ENCODE results near the gene SAPCD2. TPM values are rescaled to one million over a fixed set of nuclear protein-coding genes. Genes with fewer than 3 reads are reported as not detected.

Gene SAPCD2
- total RNA-seq, 1 experiment from 2014 or later, result 29.8 TPM

- WGBS (ENCODE audit: extremely low coverage, insufficient read length, low lambda C conversion rate), result no CpG with 5 or more reads among the region's 12 CpGs
- no peaks in the 10 kb centered on the region for H3K79me1 ChIP-seq (ENCODE audit: insufficient read depth, low read depth, low read length, poor library complexity, severe bottlenecking)
- H2BK12ac ChIP-seq (ENCODE audit: insufficient read length, low read depth, low read length), result no peak overlapping the region
- peak overlapping the region in 1 of 2 experiments; percentile 6; a peak in 1 of 5 replicates for H3K4me3 Mint-ChIP-seq
- peaks cover 17 to 30% of the 10 kb centered on the region in 2 experiments for H3K4me1 Mint-ChIP-seq
- H4K8ac ChIP-seq (replicated peaks; ENCODE audit: insufficient read length, low read depth, low read length), result no peak overlapping the region
- H2AFZ ChIP-seq (ENCODE audit: low read length), result no peak overlapping the region
- H4K91ac ChIP-seq (ENCODE audit: insufficient read length, low read depth, low read length), result no peak overlapping the region
- H3K36me3 Mint-ChIP-seq (ENCODE audit: insufficient read depth in 1 of 3, low read depth in 3 of 3), result no peaks in the 10 kb centered on the region
- H3K79me2 ChIP-seq (ENCODE audit: insufficient read depth, low read length), result no peaks in the 10 kb centered on the region
- peaks cover 45% of the 10 kb centered on the region for H3K27me3 Mint-ChIP-seq (ENCODE audit: low read depth)
- H4K20me1 ChIP-seq (ENCODE audit: control insufficient read depth, insufficient read depth, insufficient read length), result peaks cover 3% of the 10 kb centered on the region
- H2BK5ac ChIP-seq (ENCODE audit: insufficient read length, low read length), result no peak overlapping the region
- no peak overlapping the region for H3K27ac ChIP-seq (ENCODE audit: insufficient read length, low read depth, low read length)
- no peak overlapping the region for H2BK15ac ChIP-seq (ENCODE audit: low read depth, low read length)
- no peak overlapping the region for H3K23ac ChIP-seq (ENCODE audit: insufficient read length, low read depth, low read length)
- peaks cover 17% of the 10 kb centered on the region for H3K23me2 ChIP-seq (ENCODE audit: insufficient read length, low read depth, low read length, poor library complexity, severe bottlenecking)
- H2BK20ac ChIP-seq (ENCODE audit: low read depth, low read length, poor library complexity, severe bottlenecking), result no peak overlapping the region
- peaks cover 7% of the 10 kb centered on the region; the same call in 1 of the 2 replicates for H3K27me3 ChIP-seq (ENCODE audit: insufficient read depth, low read length)
- H3K4me2 ChIP-seq (ENCODE audit: insufficient read depth, insufficient read length, low read length), result no peak overlapping the region
- H4K5ac ChIP-seq (ENCODE audit: insufficient read length, low read depth, low read length), result no peak overlapping the region
- no peak overlapping the region for H2AK5ac ChIP-seq (ENCODE audit: insufficient read length, low read length)
- no peaks in the 10 kb centered on the region; a peak in 1 of 5 replicates for H3K9me3 Mint-ChIP-seq
- H3K9ac ChIP-seq (ENCODE audit: extremely low read depth, insufficient read length, low read length), result no peak overlapping the region
- peak; percentile 62 for DNase-seq
- H3T11ph ChIP-seq (ENCODE audit: low read length), result no peak overlapping the region
- peaks cover 7% of the 10 kb centered on the region; the same call in 1 of the 2 replicates for H3K4me1 ChIP-seq (ENCODE audit: insufficient read depth, low read length)
- H3K27ac Mint-ChIP-seq, result peak overlapping the region in 2 of 3 experiments; percentile 25 to 97; a peak in 4 of 7 replicates
- no peak overlapping the region for H2BK120ac ChIP-seq (ENCODE audit: low read depth, low read length, poor library complexity, severe bottlenecking)
- H3K18ac ChIP-seq (ENCODE audit: insufficient read length, low read depth, low read length), result no peak overlapping the region
- H3K4ac ChIP-seq (ENCODE audit: low read depth, low read length), result no peak overlapping the region
- no peak for TF ChIP-seq CTCF (conservative IDR thresholded peaks at IDR 0.05)
- H3K56ac ChIP-seq (ENCODE audit: insufficient read length, low read depth, low read length), result no peak overlapping the region
- no peak overlapping the region for H3K14ac ChIP-seq (ENCODE audit: insufficient read depth, low read length)
- H3K9me3 ChIP-seq (ENCODE audit: control insufficient read depth, low read depth, low read length), result no peaks in the 10 kb centered on the region
Measured at GRCh38 chr9:137075275-137075775, 5.0 kb upstream of the SAPCD2 start.

All from H9 (cell line).